HG02885 (cell line): ENCODE measurements around the gene CASQ1.

Experiments
- ATAC-seq: cut with Tn5 transposase; IDR thresholded peaks from one replicate; pipeline ENCODE4 v1.9.1; 2021; ENCODE audit warnings: mild to moderate bottlenecking; ENCODE audit not compliant: unreplicated experiment, poor library complexity

The CASQ1 gene

DNA sequence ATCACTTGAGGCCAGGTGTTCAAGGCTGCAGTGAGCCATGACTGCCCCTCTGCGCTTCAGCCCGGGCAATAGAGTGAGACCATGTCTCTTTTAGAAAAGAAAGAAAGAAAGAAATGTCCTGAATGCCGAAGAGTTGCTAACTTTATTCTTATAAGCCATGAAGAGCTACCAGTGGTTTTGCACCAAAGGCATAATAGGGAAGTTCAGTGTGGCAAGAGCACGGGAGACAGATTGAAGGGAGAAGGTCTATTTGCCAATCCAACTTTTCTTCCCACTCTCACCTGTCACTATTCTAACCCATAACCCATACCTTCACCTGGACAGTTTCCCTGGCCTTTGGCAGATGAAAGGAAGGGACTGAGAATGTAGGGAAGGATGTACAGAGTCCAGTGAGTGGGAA, 10.4 kb downstream of the CASQ1 start:
- ATAC-seq = no peak

DNA sequence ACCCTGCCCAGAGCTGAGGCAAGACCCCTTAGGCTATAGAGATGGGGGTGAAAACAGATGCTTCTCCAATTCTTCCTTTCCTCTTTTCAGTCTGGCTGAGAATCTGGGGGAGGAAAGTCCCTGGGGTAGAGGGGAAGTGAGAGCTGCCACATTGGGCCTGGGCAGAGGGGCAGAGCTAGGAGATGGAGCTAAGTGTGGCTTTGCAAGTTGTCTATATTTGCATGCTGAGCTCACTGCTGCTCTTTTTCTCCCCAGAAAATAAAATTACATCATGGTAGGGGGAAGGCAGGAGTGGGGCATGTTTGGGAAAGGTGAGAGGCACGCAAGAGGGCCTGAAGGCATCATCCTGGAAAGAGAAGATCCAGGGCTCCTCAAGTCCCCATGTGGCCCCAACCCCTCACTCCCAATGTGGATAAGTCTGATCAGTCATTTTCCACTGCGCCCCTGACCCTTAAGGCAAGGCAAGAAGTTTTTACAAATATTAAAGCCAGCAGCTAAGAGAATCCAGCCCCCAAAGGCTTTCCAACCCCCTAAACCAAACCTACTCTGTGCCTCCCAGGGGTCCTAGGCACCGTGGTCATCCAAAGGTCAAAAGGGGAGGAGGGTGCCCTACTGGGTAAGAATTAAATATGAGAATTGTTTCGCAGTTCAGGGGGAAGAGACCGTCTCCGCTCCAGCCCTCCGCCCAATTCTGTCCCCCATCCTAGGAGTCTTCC, 14.3 kb downstream of the CASQ1 start:
- peak; percentile 65 for ATAC-seq

DNA sequence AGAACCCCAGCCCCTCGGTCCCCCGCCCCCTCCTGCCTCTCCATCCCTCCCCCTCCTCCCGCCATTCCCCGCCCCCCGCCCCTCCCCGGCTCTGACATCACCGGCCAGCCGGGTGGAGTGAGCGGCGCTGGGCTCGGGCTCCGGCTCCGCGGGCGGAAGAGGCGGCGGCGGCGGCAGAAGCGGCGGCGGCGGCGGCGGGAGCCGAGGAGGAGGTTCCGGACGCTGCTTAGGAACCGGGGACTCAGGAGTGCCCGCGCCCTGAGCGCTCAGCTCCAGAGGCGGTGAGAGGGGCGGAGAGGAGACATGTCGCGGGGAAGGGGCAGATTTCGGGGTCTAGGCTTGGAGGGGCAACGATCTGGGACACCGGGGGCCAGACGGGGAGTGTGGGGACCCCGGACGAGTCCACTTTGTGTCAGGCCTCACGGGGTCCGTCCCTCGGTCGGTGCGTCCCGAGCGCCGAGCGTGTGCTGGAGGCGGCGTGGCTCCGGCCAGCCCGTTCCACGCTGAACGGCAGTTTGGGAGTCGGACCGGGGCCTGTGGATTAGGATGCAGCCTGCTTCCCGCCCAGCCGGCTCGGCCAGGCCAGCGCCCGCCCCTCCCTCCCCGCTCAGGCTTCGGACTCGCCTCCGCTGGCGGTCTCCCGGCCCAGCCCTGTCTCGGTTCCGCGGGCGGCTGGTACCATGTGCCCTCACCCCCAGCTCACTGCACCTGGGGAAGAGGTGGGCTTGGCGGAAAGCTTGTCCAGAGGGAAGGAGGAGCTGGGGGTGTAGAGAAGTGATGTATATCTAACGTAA, 15.1 kb downstream of the CASQ1 start, which contains the start of gene PEA15:
TSS of gene PEA15 (plus strand) at position 143 of the 794 bp plus-strand sequence. CDS start 6,161 bp downstream, outside the sequence.
- ATAC-seq = peak; percentile 64

DNA sequence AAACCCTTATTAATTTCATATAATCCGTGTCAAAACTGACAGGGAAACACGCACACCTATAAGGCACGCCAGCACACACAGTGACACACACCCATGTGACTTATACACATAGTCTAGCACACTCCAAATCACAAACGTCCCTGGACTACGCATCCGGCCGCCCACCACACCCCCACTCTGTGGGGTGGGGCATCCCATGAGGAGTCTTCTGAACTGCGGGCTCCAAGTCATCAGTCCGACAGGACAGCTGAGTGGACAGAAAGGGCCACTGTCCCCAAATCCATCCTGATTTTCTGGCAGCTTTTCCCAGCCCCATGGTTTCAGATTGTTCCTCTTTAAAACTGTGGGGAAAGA, 15.6 kb downstream of the CASQ1 start:
- peak; percentile 42 for ATAC-seq

DNA sequence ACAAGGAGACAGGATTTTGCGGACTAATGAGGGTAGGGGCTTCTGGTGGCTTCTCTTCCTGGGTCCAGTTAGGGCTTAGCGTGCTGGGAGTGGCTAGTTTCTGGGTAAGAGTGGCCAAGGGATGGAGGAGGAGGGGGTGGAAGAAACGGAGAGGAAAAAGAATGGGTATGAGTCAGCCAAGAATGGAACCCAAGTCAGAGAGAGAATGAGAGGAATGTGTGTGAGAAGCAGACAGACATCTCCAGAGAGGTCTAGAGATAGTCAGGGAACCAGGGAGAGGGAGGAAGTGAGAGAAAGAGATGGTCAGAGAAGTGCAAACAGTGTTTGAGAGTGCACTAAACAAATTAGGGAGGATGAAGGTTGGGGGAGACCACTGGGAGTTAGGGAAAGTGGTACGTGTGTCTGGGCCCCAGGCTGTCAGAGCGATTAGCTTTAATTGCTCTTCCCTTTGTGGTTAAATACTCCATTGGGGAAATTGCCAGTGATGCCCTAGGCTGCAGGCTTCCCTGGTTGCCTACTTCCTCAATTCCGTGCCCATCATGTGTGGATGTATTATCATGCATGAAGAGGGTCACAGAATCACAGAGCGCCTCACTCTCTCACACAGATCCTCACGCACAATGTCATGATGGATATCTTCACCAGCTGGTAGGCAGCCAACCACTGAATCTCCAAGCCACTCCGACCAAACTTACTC, 16.2 kb downstream of the CASQ1 start:
- ATAC-seq = no peak

DNA sequence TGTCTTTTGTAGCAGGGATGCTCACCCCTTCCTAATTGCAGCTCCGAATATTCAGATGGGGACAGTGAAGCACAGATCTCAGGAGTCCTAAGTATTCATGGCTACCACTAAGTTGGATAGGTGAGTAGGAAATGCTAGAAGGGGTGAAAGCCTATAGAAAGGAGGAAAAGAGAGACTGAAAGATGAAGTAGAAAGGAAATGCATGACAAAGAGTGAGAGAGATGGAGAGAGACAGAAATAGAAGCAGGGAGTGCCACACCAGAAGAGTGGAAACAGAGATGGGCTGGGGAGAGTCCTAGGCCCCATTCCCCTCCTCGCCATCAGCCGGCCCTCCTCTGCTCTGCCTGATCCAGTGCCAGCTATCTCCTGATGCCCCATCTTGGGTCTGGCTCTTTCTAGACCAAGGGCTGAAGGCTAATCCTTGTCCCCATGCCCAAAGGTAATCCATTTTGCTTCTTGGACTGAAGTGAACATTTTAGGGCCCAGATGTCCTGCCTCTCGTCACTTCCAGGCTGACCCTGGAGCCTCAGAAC, 16.8 kb downstream of the CASQ1 start:
- no peak for ATAC-seq

DNA sequence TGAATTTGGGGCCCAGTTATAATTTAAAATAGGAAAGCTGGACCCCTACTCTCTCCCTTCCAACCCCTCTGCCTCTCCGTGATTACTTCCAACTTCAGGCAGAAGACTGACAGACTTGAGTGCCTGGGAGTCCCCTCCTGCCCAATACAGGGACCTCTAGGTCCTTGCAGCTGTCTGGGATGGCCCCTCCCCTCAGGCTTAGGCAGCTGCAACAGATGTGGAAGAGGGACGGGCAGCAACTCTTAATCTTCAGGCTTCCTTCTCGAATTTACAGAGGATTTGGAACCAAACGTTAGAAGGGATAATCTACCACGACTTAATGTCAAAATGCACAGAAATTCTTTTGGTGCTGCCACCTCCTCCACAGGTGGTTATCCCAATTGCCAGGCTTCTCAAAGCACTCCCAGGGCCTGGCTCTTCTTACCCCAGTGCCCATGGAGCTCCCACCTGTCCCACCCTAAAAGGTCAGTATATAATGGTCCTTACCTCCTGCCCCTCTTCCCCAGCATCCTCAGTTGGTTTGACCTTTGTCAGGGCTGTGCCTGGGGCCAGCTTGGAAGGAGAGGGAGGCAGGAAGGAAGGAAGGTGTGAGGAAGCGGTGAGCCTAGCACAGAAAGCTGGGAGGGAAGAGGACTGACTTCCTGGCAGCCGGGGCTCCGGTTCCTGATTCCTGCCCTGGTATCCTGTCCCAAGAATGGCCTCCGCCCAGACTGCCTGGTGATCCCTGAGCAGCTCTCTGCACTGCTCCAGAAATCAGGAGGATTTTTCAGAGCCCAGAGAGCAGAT, 17.6 kb downstream of the CASQ1 start:
- ATAC-seq = no peak

DNA sequence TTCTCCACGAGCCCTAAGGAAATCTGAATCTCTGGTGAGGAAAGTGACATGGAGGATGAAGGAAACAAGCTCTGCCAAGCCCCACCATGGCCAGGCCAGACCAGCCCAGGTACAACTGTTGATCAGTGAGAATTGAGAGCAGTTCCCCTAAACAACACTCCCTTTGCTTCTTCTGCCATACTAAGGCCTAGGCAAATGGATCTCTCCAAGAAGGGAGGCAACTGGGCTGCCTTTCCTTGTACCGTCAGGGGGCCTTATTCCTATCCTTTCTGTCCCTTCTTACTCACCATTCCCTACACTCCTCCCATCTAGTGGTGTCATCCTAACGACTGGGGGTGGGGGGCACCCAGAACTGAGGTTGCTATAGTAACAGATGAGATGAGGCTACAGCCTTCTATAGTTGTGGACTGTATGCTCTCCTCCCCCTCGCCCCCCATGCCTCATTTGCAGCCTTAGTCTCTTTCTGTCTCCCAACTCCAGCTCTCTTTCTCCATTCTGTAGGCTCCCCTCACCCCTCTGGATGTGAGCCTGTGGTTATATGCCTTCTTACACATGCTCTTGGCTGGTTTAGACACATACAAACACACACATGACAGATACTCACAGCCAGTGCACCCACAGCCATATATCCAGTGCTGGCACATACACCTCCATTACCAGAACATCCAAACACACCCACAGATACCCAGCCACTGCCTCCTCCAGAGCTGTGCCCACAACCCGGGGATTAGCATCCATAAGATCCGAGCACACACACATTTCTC, 18.4 kb downstream of the CASQ1 start:
- ATAC-seq = no peak

DNA sequence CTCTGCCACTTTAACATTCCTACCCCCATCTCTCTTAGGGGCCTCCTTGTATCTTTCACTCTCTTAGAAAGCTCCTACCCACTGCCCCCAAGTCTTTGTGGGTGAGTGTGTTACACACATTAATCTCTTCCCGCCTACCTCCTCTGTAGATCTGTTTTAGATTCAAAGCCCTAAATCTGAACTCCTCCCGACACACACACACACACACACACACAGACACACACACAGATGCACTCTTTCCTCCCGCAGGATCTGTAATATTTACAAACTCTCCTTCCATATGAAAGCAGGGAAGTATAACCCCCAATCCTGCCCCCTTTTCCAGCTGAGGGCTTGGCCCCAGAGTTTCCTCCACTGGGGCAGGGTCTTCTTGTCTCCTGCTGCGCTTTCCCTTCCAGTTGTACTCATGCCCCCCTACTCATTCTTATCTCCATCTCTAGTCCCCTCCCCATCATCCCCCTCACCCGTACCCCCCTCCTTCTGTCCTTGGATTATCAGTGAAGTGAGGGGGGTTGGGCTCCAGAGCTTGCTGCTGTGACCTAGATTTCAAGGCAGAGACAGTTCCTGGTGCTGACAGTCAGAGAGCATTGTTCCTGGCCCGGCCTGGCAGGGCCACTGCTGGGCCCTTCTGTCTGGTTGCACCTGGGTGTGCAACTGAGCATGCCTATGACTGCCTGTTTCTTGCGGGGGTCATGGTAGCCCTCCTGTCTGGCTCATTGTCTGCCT, 19.1 kb downstream of the CASQ1 start:
- ATAC-seq = no peak

DNA sequence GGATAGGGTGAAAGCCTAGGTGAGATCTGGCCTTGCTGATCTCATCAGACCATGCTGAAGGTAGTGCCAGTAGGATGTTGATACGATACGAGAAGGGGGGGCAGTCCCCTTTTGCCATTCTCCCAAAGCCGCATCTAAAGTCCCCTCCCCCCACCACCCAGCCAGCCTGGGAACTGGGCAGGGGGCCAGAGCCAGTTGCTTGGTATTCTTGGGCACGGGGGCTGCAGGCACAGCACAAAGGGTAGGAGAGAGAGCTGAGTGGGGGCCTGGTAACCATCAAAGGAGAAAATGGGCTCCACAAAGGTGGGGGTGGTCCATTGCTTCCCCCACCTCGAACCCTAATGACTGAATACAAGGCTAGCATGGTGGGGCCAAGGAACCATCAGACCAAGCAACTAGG, 20.2 kb downstream of the CASQ1 start:
- no peak for ATAC-seq

DNA sequence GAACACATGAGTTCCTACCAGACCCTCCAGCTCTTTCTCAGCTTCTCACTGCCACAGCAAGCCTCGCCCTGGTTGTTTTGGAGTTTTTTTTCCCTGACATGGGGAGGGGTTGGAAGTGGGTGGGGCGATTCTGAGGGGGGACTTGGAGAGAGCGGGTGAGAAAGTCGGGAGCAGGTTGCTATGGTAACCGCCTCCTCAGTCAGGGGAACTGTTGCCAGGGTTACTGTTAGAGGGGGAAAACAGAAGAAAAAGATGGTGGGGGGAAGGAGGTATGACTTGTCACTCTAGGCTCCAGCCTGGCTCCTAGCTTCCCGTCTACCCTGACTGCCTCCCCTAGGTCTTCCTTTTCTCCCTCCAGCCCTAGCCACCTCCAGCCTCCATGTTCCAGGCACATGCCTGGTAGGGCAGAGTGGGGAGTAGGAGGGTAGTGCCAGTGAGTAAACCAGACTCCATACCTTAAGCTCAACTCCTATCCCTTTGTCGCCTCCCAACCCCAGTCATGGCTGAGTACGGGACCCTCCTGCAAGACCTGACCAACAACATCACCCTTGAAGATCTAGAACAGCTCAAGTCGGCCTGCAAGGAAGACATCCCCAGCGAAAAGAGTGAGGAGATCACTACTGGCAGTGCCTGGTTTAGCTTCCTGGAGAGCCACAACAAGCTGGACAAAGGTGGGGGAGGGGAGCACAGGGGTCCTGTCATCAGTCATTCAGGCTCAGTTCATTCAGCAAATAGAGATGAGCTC, 20.8 kb downstream of the CASQ1 start:
- ATAC-seq = no peak

DNA sequence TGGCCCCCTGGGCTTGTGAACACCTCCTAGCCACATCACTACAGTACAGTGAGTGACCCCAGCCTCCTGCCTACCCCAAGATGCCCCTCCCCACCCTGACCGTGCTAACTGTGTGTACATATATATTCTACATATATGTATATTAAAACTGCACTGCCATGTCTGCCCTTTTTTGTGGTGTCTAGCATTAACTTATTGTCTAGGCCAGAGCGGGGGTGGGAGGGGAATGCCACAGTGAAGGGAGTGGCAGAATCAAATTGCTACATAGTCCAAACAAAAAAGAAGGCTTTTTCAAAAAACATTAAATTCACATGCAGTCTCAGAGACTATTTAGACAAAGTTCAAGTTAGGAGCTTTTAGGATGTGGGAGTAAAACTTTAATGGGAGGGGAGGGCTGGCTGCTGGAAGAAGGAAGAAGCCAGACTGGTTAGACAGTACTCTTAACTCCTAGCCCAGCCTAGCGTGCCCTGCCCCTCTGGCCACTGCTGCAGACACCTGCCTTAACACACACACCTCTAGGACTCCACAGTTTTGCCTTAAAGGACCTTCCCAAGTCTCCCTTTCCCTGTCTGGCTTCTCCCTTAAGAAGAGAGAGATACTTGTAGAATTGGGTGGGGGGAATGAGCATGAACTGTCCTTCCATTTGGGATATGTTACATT, 24.2 kb downstream of the CASQ1 start:
- no peak for ATAC-seq

DNA sequence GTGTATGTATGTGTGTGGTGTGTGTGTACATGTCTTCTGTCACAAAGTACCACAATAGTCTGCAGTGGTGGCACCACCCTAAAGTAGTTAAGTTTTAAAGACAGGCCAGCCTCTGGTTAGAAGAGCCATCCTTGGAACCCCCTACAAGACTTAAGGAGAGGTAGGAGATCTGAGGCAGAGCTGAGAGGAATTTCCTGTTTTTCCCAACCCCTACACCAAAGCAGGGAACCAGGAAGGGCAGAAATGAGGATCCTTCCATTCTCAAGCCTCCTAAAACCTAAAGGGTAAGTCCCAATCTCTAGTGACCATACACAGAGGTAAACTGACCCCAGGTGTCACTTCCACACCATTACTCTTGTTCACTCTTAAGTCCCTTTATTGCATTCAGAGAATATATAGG, 25.9 kb downstream of the CASQ1 start:
- no peak for ATAC-seq

DNA sequence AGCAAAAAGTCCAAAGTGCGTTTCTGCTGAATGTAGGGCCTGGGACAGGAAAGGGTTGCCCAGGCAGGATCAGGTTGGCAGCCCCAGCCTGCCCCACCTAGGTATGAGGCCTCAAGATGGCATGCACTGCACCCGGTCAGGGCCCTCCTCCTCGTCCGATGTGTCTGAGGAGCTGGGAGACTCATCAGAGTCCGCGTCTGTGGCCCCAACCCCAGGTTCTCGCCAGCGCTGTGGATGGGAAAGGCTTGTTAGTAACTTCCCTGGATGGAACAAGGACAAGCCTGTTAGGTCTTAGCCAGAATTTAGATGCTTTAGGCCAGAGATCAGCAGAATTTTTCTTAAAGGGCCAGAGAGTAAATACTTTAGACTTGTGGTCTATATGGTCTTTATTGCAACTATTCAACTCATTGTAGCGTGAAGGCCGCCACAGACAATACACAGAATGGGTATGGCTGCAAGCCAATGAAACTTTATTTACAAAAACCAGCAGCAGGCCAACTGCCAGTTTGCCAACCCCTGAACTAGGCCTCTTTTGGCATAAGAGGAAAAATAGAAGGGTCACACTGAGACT, 27.2 kb downstream of the CASQ1 start:
- no peak for ATAC-seq

DNA sequence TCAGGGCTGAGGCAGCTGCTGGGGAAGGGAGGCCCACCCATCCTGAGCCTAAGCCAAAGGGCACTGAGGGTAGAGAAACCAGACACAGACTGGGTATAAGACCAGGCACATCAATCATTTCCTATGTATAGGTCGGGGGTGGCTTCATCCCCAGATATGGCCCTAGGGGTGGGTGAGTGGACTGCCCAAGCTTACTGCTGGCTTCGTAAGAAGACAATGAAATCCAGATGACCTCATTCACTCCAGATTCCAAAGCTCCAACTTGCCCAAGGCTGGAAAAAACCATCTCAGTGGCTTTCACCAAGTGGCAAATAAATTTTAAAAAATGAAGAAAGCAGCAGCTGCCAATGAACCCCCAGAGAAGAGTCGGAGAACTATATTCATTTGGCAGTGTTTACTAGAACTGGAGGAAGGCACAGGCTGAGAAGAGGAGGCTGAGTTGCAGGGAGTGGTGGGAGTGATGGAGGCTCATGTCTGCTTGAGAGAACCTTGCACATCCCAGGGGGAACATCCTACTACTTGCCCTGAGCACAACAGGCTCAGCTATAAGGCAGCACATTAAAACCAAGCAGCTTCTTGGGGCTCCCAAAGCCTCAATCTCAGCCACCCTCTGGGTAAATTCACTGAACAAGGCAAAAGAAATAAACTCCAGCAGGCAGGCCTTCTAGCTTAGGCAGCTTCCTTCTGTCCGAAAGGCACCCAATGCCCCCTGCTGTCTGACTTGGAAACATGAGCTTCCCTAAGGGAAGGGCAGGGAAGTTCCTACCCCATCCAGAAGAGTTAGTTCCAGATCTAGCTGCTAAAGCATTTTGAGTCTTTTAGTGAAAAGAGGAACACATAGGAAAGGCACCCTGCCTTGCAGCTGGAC, 28.9 kb downstream of the CASQ1 start:
- no peak for ATAC-seq

DNA sequence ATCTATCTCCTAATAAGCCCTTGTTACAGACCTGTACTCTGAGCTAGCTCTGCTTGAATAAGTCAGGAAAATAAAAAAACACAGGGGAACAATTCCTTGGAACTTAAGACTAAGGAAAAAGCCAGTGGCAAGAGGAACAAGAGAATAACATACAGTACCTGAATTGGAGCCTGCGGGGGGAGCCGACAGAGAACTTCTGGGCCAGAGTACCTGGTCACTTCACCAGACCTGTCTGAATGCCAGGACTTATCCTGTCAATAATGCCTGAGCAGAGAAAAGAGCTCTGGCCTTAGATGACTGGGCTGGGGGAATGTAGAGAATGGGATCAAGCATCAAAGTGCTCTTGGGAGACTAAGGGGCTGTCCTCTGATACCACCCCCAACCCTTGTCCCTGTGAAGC, 29.9 kb downstream of the CASQ1 start:
- ATAC-seq = no peak
